ENCODE data around the gene PELI3.
A peak's percentile ranks its signal among the peaks of the same experiment; 100 is the strongest.

PELI3 gene

DNA sequence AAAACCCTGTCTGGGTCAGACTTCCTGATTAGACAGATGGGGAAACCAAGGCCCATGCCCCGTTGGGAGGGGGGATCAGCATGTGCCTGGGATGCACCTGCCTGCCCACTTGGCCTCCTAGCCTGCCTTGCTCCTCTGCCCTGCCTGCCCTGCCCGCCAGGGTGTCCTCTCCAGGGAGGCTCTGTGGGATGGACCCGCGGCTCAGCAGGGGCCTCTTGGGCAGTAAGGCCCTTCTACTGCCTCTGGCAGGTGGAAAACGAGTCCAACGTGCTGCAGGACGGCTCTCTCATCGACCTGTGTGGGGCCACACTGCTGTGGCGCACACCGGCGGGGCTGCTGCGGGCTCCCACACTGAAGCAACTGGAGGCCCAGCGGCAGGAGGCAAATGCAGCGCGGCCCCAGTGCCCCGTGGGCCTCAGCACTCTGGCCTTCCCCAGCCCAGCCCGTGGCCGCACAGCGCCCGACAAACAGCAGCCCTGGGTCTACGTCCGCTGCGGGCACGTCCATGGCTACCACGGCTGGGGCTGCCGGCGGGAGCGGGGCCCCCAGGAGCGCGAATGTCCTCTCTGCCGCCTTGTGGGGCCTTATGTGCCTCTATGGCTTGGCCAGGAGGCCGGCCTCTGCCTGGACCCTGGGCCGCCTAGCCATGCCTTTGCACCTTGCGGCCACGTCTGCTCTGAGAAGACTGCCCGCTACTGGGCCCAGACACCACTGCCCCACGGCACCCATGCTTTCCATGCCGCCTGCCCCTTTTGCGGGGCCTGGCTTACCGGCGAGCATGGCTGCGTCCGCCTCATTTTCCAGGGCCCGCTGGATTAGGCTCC is 8.9 kb downstream of the PELI3 start:
- DNase-seq (ENCODE audit: low read depth), result no peak

DNA sequence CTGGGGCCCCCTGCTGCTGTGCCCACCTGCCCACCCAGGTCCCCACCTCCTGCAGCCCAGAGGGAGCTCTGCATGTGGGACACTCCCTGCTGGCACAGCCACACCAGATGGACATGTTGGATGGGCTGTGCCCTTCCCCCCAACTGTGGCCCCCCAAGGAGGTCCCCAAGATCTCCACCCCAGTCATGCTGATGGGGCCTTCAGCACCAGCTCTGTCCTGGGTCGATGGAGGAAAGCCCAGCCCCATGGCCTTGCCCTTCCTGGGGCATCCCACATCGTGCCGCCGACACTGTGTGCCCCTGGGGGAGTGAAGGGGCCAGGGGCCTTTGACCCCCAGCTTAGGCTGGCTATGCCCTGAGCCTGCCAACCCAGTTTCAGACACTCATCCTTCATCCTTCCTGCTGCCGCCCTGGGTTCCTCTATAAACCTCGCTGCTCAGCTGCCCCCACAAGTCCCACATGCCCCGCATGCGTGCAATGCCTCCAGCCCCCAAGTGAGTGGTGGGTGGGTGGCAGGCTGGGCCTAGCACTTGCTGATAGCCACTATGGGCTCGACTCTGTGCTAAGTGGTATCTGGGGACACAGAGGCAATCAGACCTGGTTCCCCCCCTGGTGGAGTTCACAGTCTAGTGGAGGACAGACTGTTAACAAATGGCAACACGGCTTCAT is 9.6 kb downstream of the PELI3 start:
- no peak for DNase-seq (ENCODE audit: low read depth)

DNA sequence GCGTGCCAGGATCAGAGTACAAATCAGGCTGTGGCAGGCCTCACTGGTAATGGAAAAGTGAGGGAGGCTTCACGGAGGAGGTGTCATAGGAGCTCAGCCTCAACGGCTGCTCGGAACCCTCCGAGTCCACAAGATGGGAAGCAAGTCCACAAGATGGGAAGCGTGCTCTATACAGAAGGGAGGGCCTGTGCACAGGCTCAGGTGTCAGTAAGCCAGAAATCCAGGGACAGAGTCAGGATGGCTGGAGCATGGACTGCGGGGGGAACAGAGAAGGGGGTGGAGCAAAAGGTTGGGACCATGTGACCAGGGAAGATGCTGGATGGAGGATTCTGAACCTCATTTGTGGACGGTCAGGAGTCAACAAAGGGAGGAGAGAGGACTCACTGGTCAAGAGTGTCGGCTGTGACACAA is 10.1 kb downstream of the PELI3 start:
- no peak for DNase-seq (ENCODE audit: low read depth)

DNA sequence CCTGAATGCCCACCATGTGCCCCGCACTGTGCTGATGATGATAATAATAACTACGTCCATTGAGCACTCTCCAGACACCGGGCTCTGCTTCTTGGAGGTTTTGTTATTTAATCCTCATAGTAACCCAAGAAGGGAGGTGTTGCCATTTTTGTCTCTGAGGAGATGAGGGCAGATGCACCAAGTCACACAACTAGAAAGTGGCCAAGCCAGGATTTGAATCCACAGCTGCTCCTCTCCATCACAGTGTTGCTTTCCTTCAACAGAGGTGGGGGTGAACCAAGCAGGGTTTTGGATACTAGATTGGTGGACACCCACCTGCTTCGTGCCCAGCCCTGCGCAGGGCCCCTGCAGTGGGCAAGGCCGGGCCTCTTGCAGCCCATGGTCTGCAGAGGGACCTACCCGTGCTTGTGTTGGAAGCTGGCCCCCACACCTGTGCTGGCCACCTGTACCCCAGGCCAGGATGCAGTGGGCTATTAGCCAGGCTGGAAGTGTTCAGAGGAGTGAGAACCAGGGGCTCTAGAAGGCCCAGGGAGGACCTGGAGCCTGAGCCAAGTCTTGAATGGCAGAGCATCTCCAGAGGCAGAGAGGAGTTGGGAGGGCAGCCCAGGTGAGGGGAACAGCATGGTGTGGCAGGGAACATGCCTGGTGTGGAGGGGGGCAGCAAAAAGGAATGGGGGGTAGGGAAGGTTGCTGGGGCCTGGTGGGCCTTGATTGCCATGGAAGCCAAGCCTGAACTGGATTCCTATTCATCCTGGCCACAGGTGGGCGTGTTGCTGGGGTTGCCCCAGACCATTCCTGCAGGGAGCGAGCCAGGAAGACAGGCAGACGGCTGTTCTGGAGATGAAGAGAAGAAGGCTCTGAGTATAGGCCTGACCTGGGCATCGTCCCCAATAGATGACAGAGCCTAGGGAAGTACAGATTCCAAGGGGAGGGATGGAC is 10.8 kb downstream of the PELI3 start:
- DNase-seq (ENCODE audit: low read depth), result no peak

DNA sequence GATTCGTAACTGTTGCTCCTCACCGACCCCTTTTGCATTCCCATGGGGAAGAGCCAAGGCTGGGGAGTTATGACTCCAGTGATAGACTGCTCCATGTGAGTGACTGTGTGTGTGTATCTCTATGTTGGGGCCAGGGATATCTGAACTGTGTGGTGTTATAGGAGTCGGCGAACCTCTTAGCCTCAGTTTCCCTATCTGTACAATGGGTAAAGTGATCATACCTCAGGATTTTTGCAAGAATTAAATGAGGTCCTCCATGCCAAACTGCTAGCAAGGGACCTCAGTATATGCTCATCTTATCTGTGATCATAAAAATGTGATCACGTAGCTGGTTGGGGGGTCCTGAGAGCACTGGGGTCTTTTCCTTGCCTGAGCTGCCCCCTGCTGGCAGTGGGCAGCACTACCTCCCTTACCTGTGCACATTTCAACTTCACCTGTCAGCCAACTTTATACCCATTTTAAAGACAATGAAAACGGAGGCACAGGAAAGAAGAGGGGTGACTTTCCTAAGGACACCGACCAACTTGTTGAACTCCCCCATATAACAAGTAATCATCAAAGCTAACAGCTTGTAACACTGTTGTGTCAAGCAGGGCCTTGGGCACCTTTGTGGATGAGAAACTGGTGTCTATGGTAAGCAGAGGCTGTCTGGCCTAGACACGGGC is 12.2 kb downstream of the PELI3 start:
- DNase-seq (ENCODE audit: low read depth), result no peak

DNA sequence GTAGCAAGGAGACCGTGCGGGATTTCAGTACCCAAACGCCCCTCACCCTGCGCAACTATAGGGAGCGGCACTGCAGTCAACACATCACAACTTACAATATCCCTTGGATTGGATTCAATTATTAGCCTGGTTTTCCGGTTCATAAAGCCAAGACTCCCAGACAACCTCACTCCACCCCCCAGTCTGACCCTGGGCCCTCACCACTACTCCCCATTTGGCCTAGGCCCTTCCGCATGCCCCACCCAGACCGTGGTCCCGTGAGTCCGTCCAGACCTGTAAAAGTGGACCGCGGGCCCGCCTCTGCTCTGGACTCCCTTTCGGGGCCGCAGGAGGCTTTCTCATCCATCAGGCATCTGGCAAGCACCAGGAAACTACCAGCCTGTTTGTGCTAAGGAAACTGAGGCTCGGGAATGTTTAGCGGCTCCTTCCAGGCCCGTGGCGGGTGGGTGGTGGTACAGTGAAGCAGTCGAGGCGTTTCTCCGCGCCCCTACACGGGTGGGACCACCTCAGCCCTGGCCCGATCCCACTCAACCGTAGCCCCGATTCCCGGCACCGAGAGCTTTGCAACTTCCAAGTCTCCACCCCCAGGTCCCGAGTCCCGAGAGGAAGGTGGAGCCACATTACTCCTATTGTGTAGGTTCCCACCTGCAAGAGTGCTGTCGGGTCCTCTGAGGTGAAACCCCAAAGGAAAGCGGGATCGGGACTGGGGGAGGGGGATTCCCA is 12.8 kb downstream of the PELI3 start:
- no peak for DNase-seq (ENCODE audit: low read depth)

DNA sequence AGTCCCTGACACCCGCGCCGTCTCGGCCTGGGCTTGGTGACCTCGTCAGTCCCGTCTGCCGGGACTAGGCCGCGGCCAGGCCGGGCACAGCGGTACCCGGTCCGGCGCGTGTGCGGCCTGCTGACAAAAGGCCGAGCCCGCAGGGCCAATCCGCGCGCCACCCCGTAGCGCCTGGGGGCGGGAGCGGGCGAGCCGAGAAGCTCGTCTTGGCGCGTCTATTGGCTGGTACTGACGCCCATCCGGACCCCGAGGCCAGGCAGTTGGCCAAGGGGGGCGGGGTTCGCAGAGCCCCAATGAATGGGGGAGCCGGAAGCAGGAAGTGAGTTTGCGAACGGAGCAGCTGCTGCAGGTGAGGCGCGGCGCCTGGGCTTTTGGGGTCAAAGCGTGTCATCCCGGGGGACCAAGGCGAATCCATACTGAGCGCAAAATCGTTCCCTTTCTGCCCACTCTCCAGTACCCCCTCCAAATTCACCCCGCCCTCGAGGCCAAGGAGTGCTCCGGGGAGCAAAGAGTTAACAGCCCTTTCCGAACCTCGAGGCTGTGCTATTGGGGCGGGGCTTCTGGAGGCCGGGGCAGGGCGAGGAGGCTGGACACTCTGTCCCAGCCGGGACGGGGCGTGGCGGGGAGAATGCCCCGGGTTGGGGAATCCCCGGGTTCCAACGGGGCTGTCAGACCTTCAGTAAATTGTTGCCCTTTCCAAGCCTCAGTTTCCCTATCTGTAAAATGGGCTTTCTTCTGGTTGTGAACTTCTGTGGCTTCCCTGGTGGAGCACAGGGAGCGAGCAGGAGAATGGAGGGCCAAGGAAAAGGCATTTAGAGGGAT is 13.6 kb downstream of the PELI3 start, which contains the start of gene DPP3:
DPP3 (plus strand) TSS at position 318 of the 822 bp plus-strand sequence. CDS start 1,767 bp downstream, outside the sequence.
- peak; percentile 93 for DNase-seq (ENCODE audit: low read depth)

DNA sequence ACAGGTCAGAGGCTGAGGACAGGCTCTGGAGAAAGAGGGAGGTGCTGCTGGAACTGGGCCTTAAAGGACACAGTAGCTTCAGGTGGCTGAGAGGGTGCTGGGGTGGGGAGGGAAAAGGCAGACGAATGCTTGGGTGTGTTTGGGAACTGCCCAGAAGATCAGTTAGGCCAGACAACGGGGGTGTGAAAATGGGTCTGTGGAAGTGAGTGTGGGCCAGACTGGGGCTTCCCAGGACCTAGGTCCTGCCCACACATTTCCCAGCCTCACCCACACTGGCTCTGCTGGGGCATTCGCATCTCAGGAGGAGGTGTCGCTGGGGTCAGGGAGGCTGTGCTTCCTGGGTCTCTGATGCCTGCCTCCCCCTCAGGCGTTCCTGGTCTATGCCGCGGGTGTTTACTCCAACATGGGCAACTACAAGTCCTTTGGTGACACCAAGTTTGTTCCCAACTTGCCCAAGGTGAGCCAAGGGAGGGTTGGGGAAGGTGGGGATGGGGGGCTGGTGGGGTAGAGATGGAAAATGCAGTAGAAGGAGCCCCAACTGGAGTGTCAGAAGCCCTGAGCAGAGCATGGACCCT is 18.2 kb downstream of the PELI3 start:
- no peak for DNase-seq (ENCODE audit: low read depth)

DNA sequence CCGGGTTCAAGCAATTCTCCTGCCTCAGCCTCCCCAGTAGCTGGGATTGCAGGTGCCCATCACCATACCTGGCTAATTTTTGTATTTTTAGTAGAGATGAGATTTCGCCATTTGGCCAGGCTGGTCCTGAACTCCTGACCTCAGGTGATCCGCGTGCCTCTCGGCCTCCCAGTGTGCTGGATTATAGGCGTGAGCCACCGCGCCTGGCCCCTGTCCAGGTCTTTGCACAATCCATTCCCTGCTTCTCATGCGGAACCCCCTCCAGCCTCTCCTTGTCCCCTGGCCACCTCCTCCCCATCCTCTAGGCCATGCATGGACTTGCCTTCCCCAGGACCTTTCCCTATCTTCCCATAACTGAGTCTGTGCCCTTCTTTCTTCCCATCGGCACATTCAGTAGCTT is 22.3 kb downstream of the PELI3 start:
- no peak for DNase-seq (ENCODE audit: low read depth)

DNA sequence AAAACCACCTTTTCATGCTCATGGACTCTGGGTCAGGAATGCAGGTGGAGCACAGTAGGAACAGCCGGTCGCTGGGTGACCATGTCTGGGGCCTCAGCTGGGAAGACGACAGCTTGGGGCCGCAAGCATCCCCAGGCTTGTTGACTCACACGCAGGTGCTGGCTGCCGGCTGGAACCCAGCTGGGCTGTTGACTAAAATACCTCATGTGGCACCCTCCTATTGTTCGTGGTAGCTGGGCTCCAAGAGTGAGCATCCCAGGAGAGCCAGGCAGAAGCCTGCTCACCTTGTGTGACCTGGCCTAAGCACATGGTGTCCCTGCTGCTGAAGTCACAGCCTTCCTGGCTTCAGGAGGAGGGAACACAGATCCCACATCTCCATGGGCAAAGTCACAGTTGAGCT is 22.9 kb downstream of the PELI3 start:
- no peak for DNase-seq (ENCODE audit: low read depth)

DNA sequence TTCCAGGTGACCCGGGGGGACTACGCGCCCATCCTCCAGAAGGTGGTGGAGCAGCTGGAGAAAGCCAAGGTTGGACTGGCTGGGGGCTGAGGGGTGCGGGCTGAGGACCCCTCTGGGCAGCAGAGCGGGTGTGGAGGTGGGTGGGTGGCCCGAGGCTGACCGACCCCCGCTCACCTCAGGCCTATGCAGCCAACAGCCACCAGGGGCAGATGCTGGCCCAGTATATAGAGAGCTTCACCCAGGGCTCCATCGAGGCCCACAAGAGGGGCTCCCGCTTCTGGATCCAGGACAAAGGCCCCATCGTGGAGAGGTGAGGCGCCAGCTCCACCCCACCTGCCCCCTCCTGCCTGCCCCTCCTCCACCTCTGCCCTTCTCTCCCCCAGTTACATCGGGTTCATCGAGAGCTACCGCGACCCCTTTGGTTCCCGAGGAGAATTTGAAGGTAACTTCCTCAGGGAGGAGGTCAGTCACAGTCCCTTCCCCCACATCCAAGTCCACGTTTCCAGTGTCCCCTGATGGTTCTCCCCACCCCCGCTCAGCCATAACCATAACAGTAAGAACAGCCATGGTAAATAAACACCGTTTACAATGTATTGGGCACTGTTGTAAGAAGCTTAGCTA is 24.7 kb downstream of the PELI3 start:
- DNase-seq (ENCODE audit: low read depth), result no peak

DNA sequence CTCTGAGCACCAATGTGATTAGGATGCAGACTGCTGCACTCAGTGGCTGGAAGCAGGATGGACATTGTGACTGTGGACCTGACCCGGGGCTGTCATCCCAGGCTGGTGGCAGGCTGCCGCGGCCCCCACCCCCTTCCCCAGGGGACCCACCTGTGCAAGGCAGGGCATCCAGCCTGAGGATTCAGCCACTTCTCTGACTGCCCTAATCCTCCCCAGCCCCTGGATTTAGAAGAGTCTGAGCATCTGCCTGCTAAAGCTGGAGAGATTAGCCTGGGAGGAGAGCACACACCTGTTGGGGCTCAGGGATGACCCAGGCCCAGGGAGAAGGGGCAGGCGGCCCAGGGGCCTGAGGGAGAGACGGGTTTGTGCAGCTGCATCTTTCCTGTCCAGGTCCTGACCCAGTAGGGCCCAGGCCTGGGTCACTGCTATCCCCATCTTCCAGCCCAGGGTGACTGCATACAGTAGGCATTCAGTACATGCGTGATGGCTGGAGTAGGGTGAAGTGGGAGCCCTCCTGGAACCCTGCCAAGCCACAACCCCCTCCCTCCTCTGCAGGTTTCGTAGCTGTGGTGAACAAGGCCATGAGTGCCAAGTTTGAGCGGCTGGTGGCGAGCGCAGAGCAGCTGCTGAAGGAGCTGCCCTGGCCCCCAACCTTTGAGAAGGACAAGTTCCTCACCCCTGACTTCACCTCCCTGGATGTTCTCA is 25.6 kb downstream of the PELI3 start:
- DNase-seq (ENCODE audit: low read depth), result no peak

DNA sequence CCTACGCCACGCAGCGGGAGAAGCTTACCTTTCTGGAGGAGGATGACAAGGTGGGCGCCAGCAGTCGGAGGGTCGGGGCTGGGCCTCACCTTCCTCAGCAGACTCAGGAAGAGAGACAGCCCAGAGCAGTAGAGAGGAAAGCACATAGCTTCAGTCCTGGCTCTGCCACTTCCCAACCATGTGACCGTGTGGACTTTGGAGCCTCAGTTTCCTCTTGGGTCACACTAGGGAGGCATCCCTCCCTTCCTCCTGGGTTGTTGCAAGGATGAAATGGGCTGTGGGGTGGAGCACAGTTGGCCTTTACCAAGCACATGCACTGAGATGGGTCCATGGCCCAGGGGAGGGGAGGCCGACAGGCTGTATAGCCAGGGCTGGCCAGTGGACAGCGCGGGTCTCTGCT is 26.4 kb downstream of the PELI3 start:
- DNase-seq (ENCODE audit: low read depth), result no peak

DNA sequence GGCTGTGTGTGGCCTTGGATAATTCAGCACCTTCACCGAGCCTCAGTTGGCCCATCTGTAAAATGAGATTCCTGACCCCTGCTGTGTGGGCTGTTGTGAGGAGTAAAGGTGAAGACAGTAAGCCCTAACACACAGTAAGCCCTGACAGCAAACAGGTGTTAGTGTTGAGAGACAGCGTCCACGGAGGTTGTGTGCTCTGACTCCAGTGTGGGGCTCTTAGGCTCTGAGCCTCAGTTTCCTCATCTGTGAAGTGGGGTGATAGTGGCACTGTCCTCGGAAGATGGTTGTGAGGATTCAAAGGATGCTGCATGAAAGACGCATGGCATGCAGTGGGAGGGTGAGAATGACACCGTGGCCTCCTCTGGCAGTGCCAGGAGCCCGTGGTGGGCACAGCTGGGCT is 27.8 kb downstream of the PELI3 start:
- DNase-seq (ENCODE audit: low read depth), result no peak

DNA sequence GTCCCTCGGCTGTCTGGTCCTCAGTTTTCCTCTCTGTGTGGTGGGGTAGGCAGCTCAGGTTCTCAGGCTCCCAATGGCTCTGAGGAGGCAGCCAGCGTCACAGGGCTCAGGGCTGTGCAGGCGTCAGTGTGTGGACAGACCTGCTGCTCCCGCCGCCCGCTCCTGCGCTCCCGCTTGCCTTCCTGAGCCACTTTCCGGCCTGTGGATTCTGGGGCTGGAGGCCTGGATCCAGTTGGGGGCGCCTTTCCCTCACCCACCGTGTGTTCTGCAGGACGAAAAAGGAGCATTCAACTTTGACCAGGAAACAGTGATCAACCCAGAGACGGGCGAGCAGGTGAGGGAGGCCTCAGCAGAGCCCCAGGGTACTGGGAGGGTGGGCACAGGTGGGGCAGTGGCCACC is 28.2 kb downstream of the PELI3 start:
- DNase-seq (ENCODE audit: low read depth), result no peak

DNA sequence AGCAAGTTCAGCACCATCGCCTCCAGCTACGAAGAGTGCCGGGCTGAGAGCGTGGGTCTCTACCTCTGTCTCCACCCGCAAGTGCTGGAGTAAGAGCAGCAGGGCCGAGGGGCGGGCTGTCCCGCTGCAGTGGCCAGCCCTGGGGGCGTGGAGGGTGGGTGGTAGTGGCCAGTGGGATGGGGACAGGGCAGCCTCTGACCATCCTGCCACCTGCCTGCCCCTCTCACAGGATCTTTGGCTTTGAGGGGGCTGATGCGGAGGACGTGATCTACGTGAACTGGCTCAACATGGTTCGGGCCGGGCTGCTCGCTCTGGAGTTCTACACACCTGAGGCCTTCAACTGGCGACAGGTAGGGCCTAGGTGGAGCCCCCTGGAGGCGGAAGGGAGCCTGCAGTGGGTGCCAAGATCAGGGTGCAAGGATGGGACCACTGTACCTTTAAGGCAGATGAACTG is 28.7 kb downstream of the PELI3 start:
- no peak for DNase-seq (ENCODE audit: low read depth)

DNA sequence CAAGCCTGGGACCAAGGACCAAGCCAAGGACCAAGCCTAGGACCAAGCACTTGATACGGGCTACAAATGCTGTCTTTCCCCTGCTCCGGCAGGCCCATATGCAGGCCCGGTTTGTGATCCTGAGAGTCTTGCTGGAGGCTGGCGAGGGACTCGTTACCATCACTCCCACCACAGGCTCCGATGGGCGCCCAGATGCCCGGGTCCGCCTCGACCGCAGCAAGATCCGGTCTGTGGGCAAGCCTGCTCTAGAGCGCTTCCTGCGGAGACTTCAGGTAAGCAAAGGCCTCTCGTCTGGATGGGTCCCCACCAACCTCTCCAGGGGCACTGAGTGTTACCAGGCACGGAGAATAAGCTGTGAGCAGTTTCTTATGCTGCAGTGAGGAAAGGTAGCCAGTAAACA is 30.5 kb downstream of the PELI3 start:
- DNase-seq (ENCODE audit: low read depth), result no peak

DNA sequence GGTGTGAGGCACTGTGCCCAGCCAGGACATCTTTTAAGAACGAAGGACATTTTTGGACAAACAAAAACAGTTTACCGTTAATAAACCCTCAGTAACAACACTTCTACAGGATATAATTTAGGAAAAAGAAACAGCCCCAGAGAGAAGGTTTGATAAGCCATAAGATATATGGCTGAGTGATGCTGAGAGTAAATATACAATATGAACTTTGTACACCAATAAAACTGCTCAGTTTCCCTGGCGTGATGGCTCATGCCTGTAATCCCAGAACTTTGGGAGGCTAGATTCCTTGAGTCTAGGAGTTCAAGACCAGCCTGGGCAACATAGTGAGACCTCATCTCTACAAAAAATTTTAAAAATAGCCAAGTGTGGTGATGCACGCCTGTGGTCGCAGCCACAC is 31.8 kb downstream of the PELI3 start:
- DNase-seq (ENCODE audit: low read depth), result no peak
